CD4-positive, alpha-beta T cell treated with Interleukin-4 for 1 hour (primary cell): ENCODE data around the gene SEH1L.
A peak's percentile ranks its signal among the peaks of the same experiment; 100 is the strongest.
"Not testable (repeated sequence)": the region's sequence is repeated elsewhere in the genome, so short reads cannot be mapped to it uniquely, and the experiment has no call there.

Experiments used
- DNase-seq, 2 donors: peaks; one replicate each; pipeline ENCODE4 v3.0.0-alpha.2; 2020 to 2022

The SEH1L gene

GRCh38 chr18:12997330-12997729 lies 49.5 kb downstream of the SEH1L start:
- not testable (repeated sequence) for DNase-seq

GRCh38 chr18:12998332-12999060 lies 50.7 kb downstream of the SEH1L start:
- DNase-seq = no peak

DNA sequence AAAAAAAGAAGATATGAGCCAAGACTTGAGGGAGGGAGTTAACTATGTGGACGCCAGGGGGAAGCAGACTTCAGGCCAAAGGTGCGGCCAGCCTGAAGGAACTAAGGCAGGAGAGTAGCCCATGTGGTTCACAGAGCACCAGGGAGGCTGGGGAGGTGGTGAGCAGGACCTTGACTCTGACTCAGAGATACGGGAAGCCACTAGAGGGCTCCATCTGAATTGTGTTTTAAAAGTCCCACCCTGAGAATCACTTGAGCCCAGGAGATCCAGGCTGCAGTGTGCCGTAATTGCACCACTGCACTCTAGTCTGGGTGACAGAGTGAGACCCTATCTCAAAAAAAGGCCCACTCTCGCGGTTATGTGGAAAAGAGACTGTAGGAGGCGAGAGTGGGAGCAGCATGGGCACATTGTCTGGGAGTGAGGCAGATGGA lies 55.7 kb downstream of the SEH1L start:
- DNase-seq = peak in 1 of 2 donors; percentile 16

GRCh38 chr18:13004396-13004795 lies 56.6 kb downstream of the SEH1L start:
- DNase-seq = no peak

DNA sequence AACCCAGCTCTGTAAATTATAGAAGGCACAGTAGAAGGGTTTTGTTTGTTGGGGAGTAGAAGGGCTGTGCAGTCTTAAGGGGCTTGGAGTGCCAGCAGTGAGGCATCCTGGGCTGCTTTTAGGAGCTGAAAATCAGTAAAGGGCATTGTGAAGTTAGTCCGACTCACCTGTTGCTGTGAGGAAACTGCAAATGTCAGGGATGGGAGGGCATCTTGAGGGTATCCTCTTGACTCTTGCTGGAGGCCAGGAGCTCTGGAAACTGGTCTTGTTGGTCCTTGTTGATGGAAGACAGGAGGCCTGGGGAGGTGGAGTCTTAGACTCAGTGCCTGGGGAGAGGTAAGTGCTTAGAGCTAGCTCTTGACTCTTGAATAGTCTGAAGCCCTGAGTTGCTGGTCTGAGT lies 57.5 kb downstream of the SEH1L start:
- no peak for DNase-seq

- no peak for DNase-seq
Observed at GRCh38 chr18:13006531-13007247, 58.9 kb downstream of the SEH1L start.

DNA sequence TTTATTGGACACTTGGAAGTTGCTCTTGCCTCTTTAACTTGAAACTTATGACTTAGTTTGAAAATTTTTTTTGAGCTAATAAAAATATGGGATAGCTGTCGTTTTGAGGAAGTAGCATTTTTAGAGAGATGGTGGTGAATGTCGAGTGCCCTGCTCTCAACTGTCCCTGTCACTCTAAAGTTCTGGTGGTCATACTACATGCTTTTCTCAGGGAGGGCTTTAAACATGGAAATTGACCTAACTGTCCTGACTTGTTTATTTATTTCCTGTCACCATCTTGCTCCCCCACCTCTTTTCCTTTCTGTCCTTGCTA lies 59.4 kb downstream of the SEH1L start:
- DNase-seq = no peak

- no peak for DNase-seq
Observed at GRCh38 chr18:13011719-13012118, 63.9 kb downstream of the SEH1L start.

DNA sequence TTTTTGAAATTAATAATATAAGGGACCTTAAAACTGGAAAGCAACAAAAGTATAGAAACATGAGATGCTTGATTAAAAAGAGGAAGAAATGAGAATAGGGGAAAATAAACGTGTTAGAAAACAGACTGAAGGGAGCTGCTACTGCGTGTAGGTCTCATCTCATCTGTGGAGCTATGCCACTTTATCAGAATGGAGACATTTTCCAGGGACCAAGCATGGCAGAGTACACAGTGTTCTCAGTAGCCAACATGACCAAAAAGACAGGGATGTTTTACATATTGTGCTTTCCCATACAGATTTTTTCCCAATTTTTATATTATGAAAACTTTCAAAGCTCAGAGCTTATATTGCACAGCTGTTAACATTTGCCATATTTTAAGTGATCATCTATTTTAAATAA lies 66.4 kb downstream of the SEH1L start:
- no peak for DNase-seq

DNA sequence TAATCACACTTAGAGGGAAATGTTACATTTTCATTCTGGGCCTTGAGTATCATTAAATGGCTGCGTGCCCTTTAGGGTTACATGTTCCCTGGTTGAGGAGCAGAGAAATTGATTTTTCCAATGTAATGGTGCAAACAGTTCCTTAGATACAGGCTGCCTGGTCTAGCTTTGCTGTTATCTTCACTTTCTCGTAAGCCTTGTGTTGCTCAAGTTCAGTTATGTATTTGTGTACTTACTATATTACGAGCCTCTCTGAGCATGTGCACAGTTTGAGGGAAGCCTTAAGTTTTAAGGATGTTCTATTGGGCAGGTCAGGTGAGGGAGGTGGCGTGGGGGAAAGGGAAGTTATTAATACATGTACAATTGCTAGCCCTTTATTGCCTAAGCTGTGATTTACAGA lies 67.0 kb downstream of the SEH1L start:
- DNase-seq = no peak

GRCh38 chr18:13017247-13017875 lies 69.5 kb downstream of the SEH1L start:
- DNase-seq = no peak

DNA sequence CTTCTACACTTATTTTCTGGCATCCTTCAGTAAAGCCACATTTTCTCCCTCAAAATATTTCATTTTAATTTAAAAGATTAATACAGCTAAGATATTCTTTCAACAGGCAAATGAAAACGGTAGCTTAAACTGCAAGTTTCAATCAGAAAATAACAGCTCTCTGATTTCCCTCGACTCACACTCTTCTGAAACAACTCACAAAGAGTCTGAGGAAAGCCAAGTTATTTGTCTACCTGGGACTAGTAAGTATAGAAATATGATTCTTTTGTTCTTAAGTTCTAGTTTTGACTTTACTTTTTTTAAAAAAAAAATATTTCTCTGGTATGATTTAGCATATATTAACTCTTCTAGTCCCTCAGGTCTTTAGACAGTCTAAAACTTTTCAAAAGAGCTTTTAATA lies 70.6 kb downstream of the SEH1L start:
- DNase-seq = no peak

GRCh38 chr18:13019301-13019700 lies 71.5 kb downstream of the SEH1L start:
- DNase-seq = no peak

DNA sequence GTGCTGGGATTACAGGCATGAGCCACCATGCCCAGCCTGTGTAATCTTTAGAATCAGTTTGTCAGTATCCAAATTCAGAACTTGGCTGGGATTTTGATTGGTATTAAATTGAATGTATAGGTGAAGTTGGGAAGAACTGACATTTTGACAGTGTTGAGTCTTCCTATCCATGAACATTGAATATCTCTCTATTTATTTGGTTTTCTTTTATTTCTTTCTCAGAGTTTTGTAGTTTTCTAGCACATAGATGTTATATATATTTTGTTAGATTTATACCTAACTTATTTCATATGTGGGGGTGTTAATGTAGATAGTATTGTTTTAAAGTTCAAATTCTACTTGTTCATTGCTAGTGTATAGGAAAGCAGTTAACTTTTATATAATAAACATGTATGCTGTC lies 74.8 kb downstream of the SEH1L start:
- DNase-seq = no peak

DNA sequence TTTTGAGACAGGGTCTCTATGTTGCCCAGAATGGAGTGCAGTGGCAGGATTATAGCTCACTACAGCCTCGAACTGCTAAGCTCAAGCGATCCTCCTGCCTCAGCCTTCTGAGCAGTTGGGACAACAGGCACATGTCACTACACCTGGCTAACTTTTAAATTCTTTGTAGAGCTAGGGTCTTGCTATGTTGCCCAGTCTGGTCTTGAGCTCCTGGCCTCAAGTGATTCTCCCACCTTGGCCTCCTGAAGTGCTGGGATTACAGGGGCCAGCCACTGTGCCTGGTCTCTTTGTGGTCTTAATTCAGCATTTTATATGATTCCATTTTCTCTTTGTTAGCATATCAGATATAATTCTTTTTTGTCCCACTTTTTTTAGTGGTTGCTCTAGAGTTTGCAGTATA lies 77.4 kb downstream of the SEH1L start:
- DNase-seq = no peak

DNA sequence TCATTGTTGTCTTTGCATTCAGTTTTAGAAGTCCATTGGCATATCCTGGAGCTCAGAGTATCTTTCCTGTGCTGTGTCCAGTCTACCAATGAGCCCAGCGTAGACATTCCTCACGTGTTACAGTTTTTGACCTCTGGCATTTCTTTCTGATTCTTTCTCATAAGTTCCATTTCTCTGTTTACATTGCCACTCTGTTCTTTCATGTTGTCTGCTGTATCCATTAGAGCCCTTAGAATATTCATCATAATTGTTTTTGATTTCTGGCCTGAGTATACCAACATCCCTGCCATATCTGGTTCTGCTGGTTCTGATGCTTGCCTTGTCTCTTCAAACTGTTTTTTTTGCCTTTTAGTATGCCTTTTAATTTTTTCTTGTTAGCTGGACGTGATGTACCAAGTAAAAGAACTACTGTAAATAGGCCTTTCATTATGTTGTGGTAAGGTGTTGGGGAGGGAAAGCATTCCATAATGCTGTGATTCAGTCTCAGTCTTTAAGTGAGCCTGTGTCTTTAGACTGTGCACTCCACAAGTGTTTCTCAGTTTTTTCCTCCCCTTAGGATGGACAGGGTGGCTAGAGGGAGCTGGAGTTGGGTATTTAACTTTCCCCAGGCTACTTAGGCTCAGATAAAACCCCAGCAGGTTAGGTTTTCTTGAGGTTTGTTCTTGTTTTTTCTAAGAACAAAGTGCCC lies 78.9 kb downstream of the SEH1L start:
- no peak for DNase-seq

- DNase-seq = no peak
Observed at GRCh38 chr18:13028869-13029268, 81.1 kb downstream of the SEH1L start.

DNA sequence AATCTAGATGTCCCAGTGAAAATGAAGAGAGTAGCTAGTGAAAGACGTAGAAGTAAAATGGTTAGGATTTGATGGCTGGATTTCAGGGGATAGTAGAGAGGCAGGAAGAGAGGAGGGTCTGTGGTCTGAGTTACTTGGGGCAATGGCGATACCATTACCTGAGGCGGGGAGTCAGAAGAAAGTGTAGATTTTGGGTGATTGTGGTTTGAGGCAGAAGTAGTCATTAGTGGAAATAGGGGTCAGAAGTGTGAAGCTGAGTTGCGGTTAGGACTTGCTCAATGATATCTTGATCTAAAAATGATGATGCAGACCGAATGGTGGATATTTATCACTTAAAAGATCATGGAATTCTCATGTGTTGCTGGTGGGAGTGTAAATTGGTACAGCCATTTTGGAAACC lies 84.4 kb downstream of the SEH1L start:
- peak in 1 of 2 donors; percentile 10 for DNase-seq

GRCh38 chr18:13035249-13035914 lies 87.6 kb downstream of the SEH1L start:
- DNase-seq = no peak

- DNase-seq = no peak
Observed at GRCh38 chr18:13036622-13037320, 89.0 kb downstream of the SEH1L start.
